ENCODE measurements around the gene RASAL1.

RASAL1 gene

GRCh38 chr12:113165521-113166450 is 30.2 kb upstream of the RASAL1 start:
- no peak overlapping the region for H3K9ac ChIP-seq (ENCODE audit: low read length)
- peaks cover 75 to 80% of the 10 kb centered on the region in 2 experiments for H3K36me3 ChIP-seq (ENCODE audit: control insufficient read depth in 1 of 2, insufficient read depth in 2 of 2, low read depth in 1 of 2, low read length in 2 of 2)
- H3K27me3 ChIP-seq (ENCODE audit: control insufficient read depth in 1 of 2, insufficient read depth in 1 of 2, low read length in 2 of 2) = no peaks in the 10 kb centered on the region
- no peak for DNase-seq
- peak overlapping the region in 1 of 2 experiments; percentile 44 for H3K14ac ChIP-seq (ENCODE audit: low read length in 2 of 2)
- peaks cover 20% of the 10 kb centered on the region for H3K79me1 ChIP-seq (replicated peaks; ENCODE audit: low read length, poor library complexity, severe bottlenecking)
- H3K4me3 ChIP-seq (ENCODE audit: insufficient read depth in 1 of 2, low read depth in 1 of 2, low read length in 2 of 2) = no peak overlapping the region
- H3K4me2 ChIP-seq (ENCODE audit: low read length, poor library complexity, severe bottlenecking) = no peak overlapping the region
- H2AK5ac ChIP-seq (ENCODE audit: low read length, severe bottlenecking) = no peak overlapping the region
- 95% methylated on average over 32 of the region's 32 CpGs for WGBS
- H2BK15ac ChIP-seq (ENCODE audit: low read depth, poor library complexity, severe bottlenecking) = no peak overlapping the region
- H2AFZ ChIP-seq (ENCODE audit: low read depth, low read length) = no peak overlapping the region
- no peak overlapping the region for H3K23ac ChIP-seq (ENCODE audit: low read length in 2 of 2)
- no peak overlapping the region for H2BK120ac ChIP-seq (ENCODE audit: low read depth, low read length)
- H2BK5ac ChIP-seq (ENCODE audit: low read depth, low read length, poor library complexity, severe bottlenecking) = peak overlapping the region; percentile 22
- H2BK12ac ChIP-seq (ENCODE audit: low read length in 2 of 2) = no peak overlapping the region
- H4K8ac ChIP-seq (ENCODE audit: low read length) = no peak overlapping the region
- no peak overlapping the region for H3K4ac ChIP-seq (ENCODE audit: low read depth in 1 of 2, low read length in 2 of 2)
- peaks cover 29% of the 10 kb centered on the region for H3K4me1 ChIP-seq (ENCODE audit: control insufficient read depth, insufficient read depth, low read depth, low read length)
- peak overlapping the region; percentile 25 for H4K91ac ChIP-seq (ENCODE audit: low read length)
- no peak overlapping the region for H3K27ac ChIP-seq (ENCODE audit: low read length, poor library complexity, severe bottlenecking)
- no peak overlapping the region for H3K18ac ChIP-seq (ENCODE audit: low read depth in 1 of 2, low read length in 2 of 2)
- no peaks in the 10 kb centered on the region for H3K9me3 ChIP-seq (ENCODE audit: control insufficient read depth, low read length)

- Histone ChIP-seq H3K4me1 (ENCODE audit: control insufficient read depth, insufficient read depth, low read depth, low read length) (peaks cover 35% of the 10 kb centered on the region), H3K79me1 (replicated peaks; ENCODE audit: low read length, poor library complexity, severe bottlenecking) (peaks cover 18% of the 10 kb centered on the region), H3K9me3 (ENCODE audit: control insufficient read depth, low read length) (no peaks in the 10 kb centered on the region), H3K9ac (ENCODE audit: low read length) (no peak overlapping the region), H2BK15ac (ENCODE audit: low read depth, poor library complexity, severe bottlenecking) (no peak overlapping the region), H4K91ac (ENCODE audit: low read length) (no peak overlapping the region), H2BK5ac (ENCODE audit: low read depth, low read length, poor library complexity, severe bottlenecking) (no peak overlapping the region), H3K27me3 (ENCODE audit: control insufficient read depth in 1 of 2, insufficient read depth in 1 of 2, low read length in 2 of 2) (no peaks in the 10 kb centered on the region), H3K4me2 (ENCODE audit: low read length, poor library complexity, severe bottlenecking) (no peak overlapping the region), H3K27ac (ENCODE audit: low read length, poor library complexity, severe bottlenecking) (no peak overlapping the region), H4K8ac (ENCODE audit: low read length) (no peak overlapping the region), H3K4ac (ENCODE audit: low read depth in 1 of 2, low read length in 2 of 2) (no peak overlapping the region), H3K23ac (ENCODE audit: low read length in 2 of 2) (no peak overlapping the region), H3K36me3 (ENCODE audit: control insufficient read depth in 1 of 2, insufficient read depth in 2 of 2, low read depth in 1 of 2, low read length in 2 of 2) (peaks cover 78 to 85% of the 10 kb centered on the region in 2 experiments), H3K18ac (ENCODE audit: low read depth in 1 of 2, low read length in 2 of 2) (no peak overlapping the region), H2BK120ac (ENCODE audit: low read depth, low read length) (no peak overlapping the region), H3K4me3 (ENCODE audit: insufficient read depth in 1 of 2, low read depth in 1 of 2, low read length in 2 of 2) (no peak overlapping the region), H2AK5ac (ENCODE audit: low read length, severe bottlenecking) (no peak overlapping the region), H3K14ac (ENCODE audit: low read length in 2 of 2) (no peak overlapping the region), H2AFZ (ENCODE audit: low read depth, low read length) (no peak overlapping the region), H2BK12ac (ENCODE audit: low read length in 2 of 2) (no peak overlapping the region)
- no peak for DNase-seq
- WGBS = 96% methylated on average over 13 of the region's 13 CpGs
These were observed 28.5 kb upstream of the RASAL1 start for GRCh38 chr12:113164014-113164413.

GRCh38 chr12:113163030-113163360 is 27.4 kb upstream of the RASAL1 start:
- H2AK5ac ChIP-seq (ENCODE audit: low read length, severe bottlenecking) = no peak overlapping the region
- peaks cover 35% of the 10 kb centered on the region for H3K4me1 ChIP-seq (ENCODE audit: control insufficient read depth, insufficient read depth, low read depth, low read length)
- 93% methylated on average over 12 of the region's 12 CpGs for WGBS
- no peak overlapping the region for H2BK12ac ChIP-seq (ENCODE audit: low read length in 2 of 2)
- H3K9ac ChIP-seq (ENCODE audit: low read length) = no peak overlapping the region
- DNase-seq = no peak
- H3K4ac ChIP-seq (ENCODE audit: low read depth in 1 of 2, low read length in 2 of 2) = no peak overlapping the region
- no peak overlapping the region for H3K18ac ChIP-seq (ENCODE audit: low read depth in 1 of 2, low read length in 2 of 2)
- H2BK120ac ChIP-seq (ENCODE audit: low read depth, low read length) = no peak overlapping the region
- no peak overlapping the region for H2AFZ ChIP-seq (ENCODE audit: low read depth, low read length)
- no peaks in the 10 kb centered on the region for H3K27me3 ChIP-seq (ENCODE audit: control insufficient read depth in 1 of 2, insufficient read depth in 1 of 2, low read length in 2 of 2)
- H3K79me1 ChIP-seq (replicated peaks; ENCODE audit: low read length, poor library complexity, severe bottlenecking) = peaks cover 16% of the 10 kb centered on the region
- H3K23ac ChIP-seq (ENCODE audit: low read length in 2 of 2) = no peak overlapping the region
- H3K36me3 ChIP-seq (ENCODE audit: control insufficient read depth in 1 of 2, insufficient read depth in 2 of 2, low read depth in 1 of 2, low read length in 2 of 2) = peaks cover 79 to 85% of the 10 kb centered on the region in 2 experiments
- no peak overlapping the region for H3K4me2 ChIP-seq (ENCODE audit: low read length, poor library complexity, severe bottlenecking)
- H4K8ac ChIP-seq (ENCODE audit: low read length) = no peak overlapping the region
- no peak overlapping the region for H3K27ac ChIP-seq (ENCODE audit: low read length, poor library complexity, severe bottlenecking)
- no peaks in the 10 kb centered on the region for H3K9me3 ChIP-seq (ENCODE audit: control insufficient read depth, low read length)
- H2BK15ac ChIP-seq (ENCODE audit: low read depth, poor library complexity, severe bottlenecking) = no peak overlapping the region
- H2BK5ac ChIP-seq (ENCODE audit: low read depth, low read length, poor library complexity, severe bottlenecking) = no peak overlapping the region
- H3K4me3 ChIP-seq (ENCODE audit: insufficient read depth in 1 of 2, low read depth in 1 of 2, low read length in 2 of 2) = no peak overlapping the region
- H4K91ac ChIP-seq (ENCODE audit: low read length) = no peak overlapping the region
- H3K14ac ChIP-seq (ENCODE audit: low read length in 2 of 2) = no peak overlapping the region

GRCh38 chr12:113162102-113163029 is 26.8 kb upstream of the RASAL1 start:
- H4K8ac ChIP-seq (ENCODE audit: low read length) = no peak overlapping the region

More at GRCh38 chr12:113162102-113163029, 26.8 kb upstream of the RASAL1 start:
- H3K18ac ChIP-seq (ENCODE audit: low read depth in 1 of 2, low read length in 2 of 2) = no peak overlapping the region
- no peak overlapping the region for H3K4me3 ChIP-seq (ENCODE audit: insufficient read depth in 1 of 2, low read depth in 1 of 2, low read length in 2 of 2)
- H3K79me1 ChIP-seq (replicated peaks; ENCODE audit: low read length, poor library complexity, severe bottlenecking) = peaks cover 16% of the 10 kb centered on the region
- H4K91ac ChIP-seq (ENCODE audit: low read length) = no peak overlapping the region
- no peak overlapping the region for H2BK120ac ChIP-seq (ENCODE audit: low read depth, low read length)
- no peak overlapping the region for H3K27ac ChIP-seq (ENCODE audit: low read length, poor library complexity, severe bottlenecking)
- no peak overlapping the region for H2AK5ac ChIP-seq (ENCODE audit: low read length, severe bottlenecking)
- H3K4me2 ChIP-seq (ENCODE audit: low read length, poor library complexity, severe bottlenecking) = no peak overlapping the region
- no peaks in the 10 kb centered on the region for H3K27me3 ChIP-seq (ENCODE audit: control insufficient read depth in 1 of 2, insufficient read depth in 1 of 2, low read length in 2 of 2)
- no peaks in the 10 kb centered on the region for H3K9me3 ChIP-seq (ENCODE audit: control insufficient read depth, low read length)
- H2BK5ac ChIP-seq (ENCODE audit: low read depth, low read length, poor library complexity, severe bottlenecking) = no peak overlapping the region
- no peak overlapping the region for H3K9ac ChIP-seq (ENCODE audit: low read length)
- H2BK12ac ChIP-seq (ENCODE audit: low read length in 2 of 2) = peak overlapping the region in 1 of 2 experiments; percentile 19
- H2BK15ac ChIP-seq (ENCODE audit: low read depth, poor library complexity, severe bottlenecking) = no peak overlapping the region
- H3K4ac ChIP-seq (ENCODE audit: low read depth in 1 of 2, low read length in 2 of 2) = no peak overlapping the region
- WGBS = 81% methylated on average over 25 of the region's 25 CpGs
- H3K36me3 ChIP-seq (ENCODE audit: control insufficient read depth in 1 of 2, insufficient read depth in 2 of 2, low read depth in 1 of 2, low read length in 2 of 2) = peaks cover 79 to 85% of the 10 kb centered on the region in 2 experiments
- peak; percentile 60 for DNase-seq
- peaks cover 31% of the 10 kb centered on the region for H3K4me1 ChIP-seq (ENCODE audit: control insufficient read depth, insufficient read depth, low read depth, low read length)
- H2AFZ ChIP-seq (ENCODE audit: low read depth, low read length) = no peak overlapping the region
- H3K23ac ChIP-seq (ENCODE audit: low read length in 2 of 2) = no peak overlapping the region
- peak overlapping the region in 1 of 2 experiments; percentile 79 for H3K14ac ChIP-seq (ENCODE audit: low read length in 2 of 2)

All from mesenchymal stem cell (in vitro differentiated cells and primary cell).